Activated naive CD4-positive, alpha-beta T cell treated with anti-CD3 and anti-CD28 coated beads for 36 hours (primary cell): ENCODE data around the gene SERTAD1. TPM values are rescaled to one million over a fixed set of nuclear protein-coding genes. Genes with fewer than 3 reads are reported as not detected.
A peak's percentile ranks its signal among the peaks of the same experiment; 100 is the strongest.
"Not testable (repeated sequence)": the region's sequence is repeated elsewhere in the genome, so short reads cannot be mapped to it uniquely, and the experiment has no call there.

Experiments
- CTCF ChIA-PET: fragments of 350-600 bp; sonication (Branson Sonifier 250); formaldehyde crosslinking; loops from one replicate; lab custom pipeline; 2021; ENCODE audit warnings: antibody characterized with exemption; lab: Charles Lee
- DNase-seq: peaks from one replicate; pipeline ENCODE4 v3.0.0-alpha.2; 2020
- H3K27ac Mint-ChIP-seq: one replicate; pipeline ENCODE4 v1.8.0; 2021; ENCODE audit warnings: mild to moderate bottlenecking, mixed read lengths
- H3K27me3 Mint-ChIP-seq: one replicate; pipeline ENCODE4 v1.8.0; 2021; ENCODE audit warnings: low read depth, mixed read lengths
- H3K36me3 Mint-ChIP-seq: one replicate; pipeline ENCODE4 v1.8.0; 2021; ENCODE audit warnings: low read depth, mixed read lengths
- H3K4me1 Mint-ChIP-seq: one replicate; pipeline ENCODE4 v1.8.0; 2021; ENCODE audit warnings: low read depth, mixed read lengths
- H3K4me3 Mint-ChIP-seq: one replicate; pipeline ENCODE4 v1.8.0; 2021; ENCODE audit warnings: mild to moderate bottlenecking, moderate library complexity, mixed read lengths
- H3K9me3 Mint-ChIP-seq: one replicate; pipeline ENCODE4 v1.8.0; 2021; ENCODE audit warnings: mixed read lengths
- intact Hi-C: fragments of 100-400 bp; cut with micrococcal nuclease; formaldehyde crosslinking; loops from one replicate; pipeline ENCODE4 v1.15.1; 2023
- total RNA-seq, 2 experiments: library from RNA; stranded (reverse); gene quantifications; one replicate each; pipeline ENCODE4 v1.2.3, GENCODE V29; 2021

SERTAD1 gene
- total RNA-seq, 2 experiments from 2014 or later: 8.8 to 9.2 TPM

GRCh38 chr19:40464059-40465024, 38.5 kb upstream of the SERTAD1 start:
- H3K27ac Mint-ChIP-seq: peak overlapping the region; percentile 50

GRCh38 chr19:40463587-40464037, 37.8 kb upstream of the SERTAD1 start:
- intact Hi-C loops: loop anchor here (2.0 to 10.0 kb wide), 2 partner anchors 65 to 319 kb away; no protein-coding TSS in a partner anchor
- not testable (repeated sequence) for H3K27ac Mint-ChIP-seq

More at GRCh38 chr19:40464059-40465024, 38.5 kb upstream of the SERTAD1 start:
- CTCF ChIA-PET: interaction anchor here (0.6 to 2.6 kb wide), 38 partner anchors 9 to 713 kb away, joined by 3 to 13 read pairs (median 4); partner anchors contain the start of genes SERTAD1 and SERTAD3
- intact Hi-C loops: loop anchor here (1.0 to 10.0 kb wide), 9 partner anchors 12 to 320 kb away; partner anchors contain the start of genes AKT2 and SERTAD1
- Mint-ChIP-seq H3K9me3 (no peaks in the 10 kb centered on the region), H3K36me3 (peaks cover 4% of the 10 kb centered on the region), H3K4me3 (peak overlapping the region; percentile 78), H3K4me1 (peaks cover 26% of the 10 kb centered on the region), H3K27me3 (peaks cover 10% of the 10 kb centered on the region)
- DNase-seq: peak; percentile 88

GRCh38 chr19:40461669-40462221, 36.0 kb upstream of the SERTAD1 start:
- CTCF ChIA-PET: no interaction called here
- no peaks in the 10 kb centered on the region for H3K9me3 Mint-ChIP-seq
- intact Hi-C loops: loop anchor here (10.0 kb wide), 1 partner anchor 317 kb away; no protein-coding TSS in a partner anchor

More at GRCh38 chr19:40463587-40464037, 37.8 kb upstream of the SERTAD1 start:
- H3K27me3 Mint-ChIP-seq, H3K4me3 Mint-ChIP-seq, H3K36me3 Mint-ChIP-seq, DNase-seq, H3K9me3 Mint-ChIP-seq: not testable (repeated sequence)
- H3K4me1 Mint-ChIP-seq: peaks cover 26% of the 10 kb centered on the region
- CTCF ChIA-PET: interaction anchor here (0.6 to 2.6 kb wide), 35 partner anchors 8 to 712 kb away, joined by 3 to 13 read pairs (median 4); partner anchors contain the start of genes SERTAD1 and SERTAD3

GRCh38 chr19:40460185-40460584, 34.4 kb upstream of the SERTAD1 start:
- CTCF ChIA-PET: no interaction called here
- Mint-ChIP-seq H3K36me3 (peaks cover 1% of the 10 kb centered on the region), H3K9me3 (no peaks in the 10 kb centered on the region), H3K27me3 (no peaks in the 10 kb centered on the region), H3K27ac (no peak overlapping the region), H3K4me1 (peaks cover 13% of the 10 kb centered on the region), H3K4me3 (no peak overlapping the region)
- intact Hi-C loops: loop anchor here (10.0 kb wide), 1 partner anchor 315 kb away; no protein-coding TSS in a partner anchor
- no peak for DNase-seq

More at GRCh38 chr19:40461669-40462221, 36.0 kb upstream of the SERTAD1 start:
- H3K27ac Mint-ChIP-seq: no peak overlapping the region
- peaks cover 26% of the 10 kb centered on the region for H3K4me1 Mint-ChIP-seq
- DNase-seq: no peak
- no peak overlapping the region for H3K4me3 Mint-ChIP-seq
- peaks cover 6% of the 10 kb centered on the region for H3K27me3 Mint-ChIP-seq
- H3K36me3 Mint-ChIP-seq: peaks cover 4% of the 10 kb centered on the region

- Mint-ChIP-seq H3K9me3 (no peaks in the 10 kb centered on the region), H3K36me3 (peaks cover 1% of the 10 kb centered on the region), H3K4me1 (peaks cover 2% of the 10 kb centered on the region), H3K27me3 (no peaks in the 10 kb centered on the region), H3K27ac (no peak overlapping the region), H3K4me3 (no peak overlapping the region)
- intact Hi-C loops: no loop called here
- DNase-seq: no peak
- CTCF ChIA-PET: no interaction called here
Measured at GRCh38 chr19:40458597-40458974, 32.8 kb upstream of the SERTAD1 start.

GRCh38 chr19:40457953-40458596, 32.3 kb upstream of the SERTAD1 start:
- Mint-ChIP-seq H3K27ac (no peak overlapping the region), H3K4me1 (no peaks in the 10 kb centered on the region), H3K4me3 (no peak overlapping the region), H3K36me3 (peaks cover 1% of the 10 kb centered on the region), H3K27me3 (no peaks in the 10 kb centered on the region), H3K9me3 (no peaks in the 10 kb centered on the region)
- DNase-seq: no peak
- CTCF ChIA-PET: no interaction called here
- intact Hi-C loops: no loop called here

GRCh38 chr19:40457048-40457447, 31.3 kb upstream of the SERTAD1 start:
- Mint-ChIP-seq H3K27me3 (no peaks in the 10 kb centered on the region), H3K4me3 (no peak overlapping the region), H3K4me1 (no peaks in the 10 kb centered on the region), H3K27ac (no peak overlapping the region), H3K9me3 (no peaks in the 10 kb centered on the region), H3K36me3 (peaks cover 1% of the 10 kb centered on the region)
- intact Hi-C loops: no loop called here
- DNase-seq: no peak
- CTCF ChIA-PET: no interaction called here

GRCh38 chr19:40453943-40454342, 28.2 kb upstream of the SERTAD1 start:
- H3K4me1 Mint-ChIP-seq, H3K4me3 Mint-ChIP-seq, H3K27ac Mint-ChIP-seq, DNase-seq, H3K9me3 Mint-ChIP-seq, H3K36me3 Mint-ChIP-seq, H3K27me3 Mint-ChIP-seq, intact Hi-C loops: not testable (repeated sequence)
- CTCF ChIA-PET: interaction anchor here (1.7 kb wide), 1 partner anchor 11 kb away, joined by 9 read pairs; no protein-coding TSS in a partner anchor

- H3K4me1 Mint-ChIP-seq: no peaks in the 10 kb centered on the region
- peaks cover 3% of the 10 kb centered on the region for H3K36me3 Mint-ChIP-seq
- no peak for DNase-seq
- CTCF ChIA-PET: interaction anchor here (1.1 to 1.7 kb wide), 2 partner anchors 10 to 11 kb away, joined by 3 to 9 read pairs; no protein-coding TSS in a partner anchor
- H3K27ac Mint-ChIP-seq: no peak overlapping the region
- intact Hi-C loops: no loop called here
- H3K4me3 Mint-ChIP-seq: no peak overlapping the region
- no peaks in the 10 kb centered on the region for H3K27me3 Mint-ChIP-seq
- no peaks in the 10 kb centered on the region for H3K9me3 Mint-ChIP-seq
Measured at GRCh38 chr19:40453151-40453735, 27.5 kb upstream of the SERTAD1 start.

- intact Hi-C loops: no loop called here
- Mint-ChIP-seq H3K4me1 (no peaks in the 10 kb centered on the region), H3K27me3 (no peaks in the 10 kb centered on the region), H3K36me3 (peaks cover 3% of the 10 kb centered on the region), H3K4me3 (no peak overlapping the region), H3K9me3 (no peaks in the 10 kb centered on the region), H3K27ac (no peak overlapping the region)
- DNase-seq: no peak
- CTCF ChIA-PET: interaction anchor here (0.6 kb wide), 1 partner anchor 206 kb away, joined by 4 read pairs; no protein-coding TSS in a partner anchor
Measured at GRCh38 chr19:40452016-40452415, 26.2 kb upstream of the SERTAD1 start.

GRCh38 chr19:40450664-40451063, 24.9 kb upstream of the SERTAD1 start:
- no peak overlapping the region for H3K4me3 Mint-ChIP-seq
- no peak overlapping the region for H3K27ac Mint-ChIP-seq
- intact Hi-C loops: no loop called here

More at GRCh38 chr19:40450664-40451063, 24.9 kb upstream of the SERTAD1 start:
- no peak for DNase-seq
- CTCF ChIA-PET: interaction anchor here (1.2 kb wide), 1 partner anchor 13 kb away, joined by 4 read pairs; no protein-coding TSS in a partner anchor
- Mint-ChIP-seq H3K4me1 (no peaks in the 10 kb centered on the region), H3K36me3 (peaks cover 2% of the 10 kb centered on the region), H3K27me3 (no peaks in the 10 kb centered on the region), H3K9me3 (no peaks in the 10 kb centered on the region)
